ENCODE data around the gene CNTRL. TPM values are rescaled to one million over a fixed set of nuclear protein-coding genes. Genes with fewer than 3 reads are reported as not detected.
A peak's percentile ranks its signal among the peaks of the same experiment; 100 is the strongest.

CNTRL gene
- polyA plus RNA-seq, 4 donors: 1.9 to 14.4 (median 4.5) TPM

GRCh38 chr9:121191235-121191634, 116.5 kb downstream of the CNTRL start:
- WGBS, 3 donors: 86 to 93% (median 91%) methylated on average over 2 of the region's 2 CpGs
- Histone ChIP-seq H3K27ac (ENCODE audit: low read depth in 1 of 3, low read length in 2 of 3) (no peak overlapping the region), H3K4me3 (ENCODE audit: low read depth in 1 of 3, low read length in 3 of 3) (no peak overlapping the region), H3K27me3 (ENCODE audit: control insufficient read depth in 3 of 3, insufficient read depth in 3 of 3, low read length in 3 of 3) (no peaks in the 10 kb centered on the region), H3K36me3 (ENCODE audit: control insufficient read depth in 3 of 3, insufficient read depth in 2 of 3, low read depth in 1 of 3, low read length in 3 of 3) (no peaks in the 10 kb centered on the region), H3K9me3 (ENCODE audit: control insufficient read depth in 2 of 2, insufficient read depth in 1 of 2, low read depth in 1 of 2, low read length in 1 of 2) (no peaks in the 10 kb centered on the region), H3K4me1 (ENCODE audit: control insufficient read depth in 3 of 3, insufficient read depth in 2 of 3, low read depth in 1 of 3, low read length in 2 of 3) (no peaks in the 10 kb centered on the region)
- FAIRE-seq: no peak
- no peak for DNase-seq

GRCh38 chr9:121192518-121192917, 117.8 kb downstream of the CNTRL start:
- 31 to 46% (median 40%) methylated on average over 1 of the region's 1 CpG for WGBS, 3 donors
- FAIRE-seq (no peak), DNase-seq (no peak)
- Histone ChIP-seq H3K36me3 (ENCODE audit: control insufficient read depth in 3 of 3, insufficient read depth in 2 of 3, low read depth in 1 of 3, low read length in 3 of 3) (no peaks in the 10 kb centered on the region), H3K4me3 (ENCODE audit: low read depth in 1 of 3, low read length in 3 of 3) (no peak overlapping the region), H3K27ac (ENCODE audit: low read depth in 1 of 3, low read length in 2 of 3) (no peak overlapping the region), H3K27me3 (ENCODE audit: control insufficient read depth in 3 of 3, insufficient read depth in 3 of 3, low read length in 3 of 3) (no peaks in the 10 kb centered on the region), H3K4me1 (ENCODE audit: control insufficient read depth in 3 of 3, insufficient read depth in 2 of 3, low read depth in 1 of 3, low read length in 2 of 3) (peaks cover 0 to 3% (median 3%) of the 10 kb centered on the region in 3 donors), H3K9me3 (ENCODE audit: control insufficient read depth in 2 of 2, insufficient read depth in 1 of 2, low read depth in 1 of 2, low read length in 1 of 2) (no peaks in the 10 kb centered on the region)

- no peak for FAIRE-seq
These were observed 118.3 kb downstream of the CNTRL start for GRCh38 chr9:121192959-121193640.

GRCh38 chr9:121194730-121195129, 120.0 kb downstream of the CNTRL start:
- Histone ChIP-seq H3K4me1 (ENCODE audit: control insufficient read depth in 3 of 3, insufficient read depth in 2 of 3, low read depth in 1 of 3, low read length in 2 of 3) (peaks cover 0 to 9% (median 6%) of the 10 kb centered on the region in 3 donors), H3K27me3 (ENCODE audit: control insufficient read depth in 3 of 3, insufficient read depth in 3 of 3, low read length in 3 of 3) (no peaks in the 10 kb centered on the region), H3K36me3 (ENCODE audit: control insufficient read depth in 3 of 3, insufficient read depth in 2 of 3, low read depth in 1 of 3, low read length in 3 of 3) (no peaks in the 10 kb centered on the region), H3K4me3 (ENCODE audit: low read depth in 1 of 3, low read length in 3 of 3) (no peak overlapping the region), H3K27ac (ENCODE audit: low read depth in 1 of 3, low read length in 2 of 3) (no peak overlapping the region), H3K9me3 (ENCODE audit: control insufficient read depth in 2 of 2, insufficient read depth in 1 of 2, low read depth in 1 of 2, low read length in 1 of 2) (no peaks in the 10 kb centered on the region)
- no peak for FAIRE-seq
- DNase-seq: no peak
- WGBS, 3 donors: 20 to 25% (median 22%) methylated on average over 1 of the region's 1 CpG

More at GRCh38 chr9:121192959-121193640, 118.3 kb downstream of the CNTRL start:
- no peak overlapping the region for H3K4me3 ChIP-seq (ENCODE audit: low read depth in 1 of 3, low read length in 3 of 3)
- no peak overlapping the region for H3K27ac ChIP-seq (ENCODE audit: low read depth in 1 of 3, low read length in 2 of 3)
- no peaks in the 10 kb centered on the region for H3K36me3 ChIP-seq (ENCODE audit: control insufficient read depth in 3 of 3, insufficient read depth in 2 of 3, low read depth in 1 of 3, low read length in 3 of 3)
- H3K4me1 ChIP-seq (ENCODE audit: control insufficient read depth in 3 of 3, insufficient read depth in 2 of 3, low read depth in 1 of 3, low read length in 2 of 3): peaks cover 0 to 3% (median 3%) of the 10 kb centered on the region in 3 donors
- H3K9me3 ChIP-seq (ENCODE audit: control insufficient read depth in 2 of 2, insufficient read depth in 1 of 2, low read depth in 1 of 2, low read length in 1 of 2): no peaks in the 10 kb centered on the region
- 0 to 5% (median 0%) methylated on average over 1 of the region's 1 CpG for WGBS, 3 donors
- no peaks in the 10 kb centered on the region for H3K27me3 ChIP-seq (ENCODE audit: control insufficient read depth in 3 of 3, insufficient read depth in 3 of 3, low read length in 3 of 3)
- no peak for DNase-seq

GRCh38 chr9:121196389-121196788, 121.6 kb downstream of the CNTRL start:
- Histone ChIP-seq H3K9me3 (ENCODE audit: control insufficient read depth in 2 of 2, insufficient read depth in 1 of 2, low read depth in 1 of 2, low read length in 1 of 2) (no peaks in the 10 kb centered on the region), H3K36me3 (ENCODE audit: control insufficient read depth in 3 of 3, insufficient read depth in 2 of 3, low read depth in 1 of 3, low read length in 3 of 3) (no peaks in the 10 kb centered on the region), H3K27ac (ENCODE audit: low read depth in 1 of 3, low read length in 2 of 3) (no peak overlapping the region), H3K27me3 (ENCODE audit: control insufficient read depth in 3 of 3, insufficient read depth in 3 of 3, low read length in 3 of 3) (no peaks in the 10 kb centered on the region), H3K4me1 (ENCODE audit: control insufficient read depth in 3 of 3, insufficient read depth in 2 of 3, low read depth in 1 of 3, low read length in 2 of 3) (peaks cover 0 to 14% (median 6%) of the 10 kb centered on the region in 3 donors), H3K4me3 (ENCODE audit: low read depth in 1 of 3, low read length in 3 of 3) (peak overlapping the region in 1 of 3 donors; percentile 15)
- WGBS, 3 donors: 16 to 39% (median 20%) methylated on average over 4 of the region's 4 CpGs
- FAIRE-seq (no peak), DNase-seq (peak in 1 of 2 donors; percentile 19)

DNA sequence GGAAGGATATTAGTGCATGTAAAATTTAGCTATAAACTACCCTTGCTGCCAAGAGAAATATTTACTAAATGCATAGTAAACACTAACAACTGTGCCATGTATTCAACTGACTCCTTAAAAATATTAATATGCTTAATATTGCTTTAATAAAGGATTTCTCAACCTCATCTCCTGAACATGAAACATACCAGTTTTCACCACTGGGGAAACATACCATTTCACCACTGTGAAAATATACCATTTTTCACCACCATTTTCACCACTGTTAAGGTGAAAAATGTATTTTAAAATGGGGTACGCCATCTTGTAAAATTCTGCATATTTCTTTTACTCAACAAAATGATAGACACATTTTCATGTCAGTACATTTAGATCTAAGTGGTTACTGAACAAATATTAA, 122.4 kb downstream of the CNTRL start:
- no peak overlapping the region for H3K4me3 ChIP-seq (ENCODE audit: low read depth in 1 of 3, low read length in 3 of 3)
- peaks cover 0 to 14% (median 6%) of the 10 kb centered on the region in 3 donors for H3K4me1 ChIP-seq (ENCODE audit: control insufficient read depth in 3 of 3, insufficient read depth in 2 of 3, low read depth in 1 of 3, low read length in 2 of 3)
- H3K27ac ChIP-seq (ENCODE audit: low read depth in 1 of 3, low read length in 2 of 3): no peak overlapping the region
- no peaks in the 10 kb centered on the region for H3K27me3 ChIP-seq (ENCODE audit: control insufficient read depth in 3 of 3, insufficient read depth in 3 of 3, low read length in 3 of 3)
- FAIRE-seq (no peak), DNase-seq (no peak)
- H3K36me3 ChIP-seq (ENCODE audit: control insufficient read depth in 3 of 3, insufficient read depth in 2 of 3, low read depth in 1 of 3, low read length in 3 of 3): no peaks in the 10 kb centered on the region
- 94 to 97% (median 95%) methylated on average over 1 of the region's 1 CpG for WGBS, 3 donors
- no peaks in the 10 kb centered on the region for H3K9me3 ChIP-seq (ENCODE audit: control insufficient read depth in 2 of 2, insufficient read depth in 1 of 2, low read depth in 1 of 2, low read length in 1 of 2)

- 21 to 30% (median 27%) methylated on average over 4 of the region's 4 CpGs for whole genome bisulfite sequencing, 3 donors
- H3K27me3 ChIP-seq (ENCODE audit: control insufficient read depth in 3 of 3, insufficient read depth in 3 of 3, low read length in 3 of 3): no peaks in the 10 kb centered on the region
- no peak overlapping the region for H3K4me3 ChIP-seq (ENCODE audit: low read depth in 1 of 3, low read length in 3 of 3)
- FAIRE-seq: no peak
- no peaks in the 10 kb centered on the region for H3K9me3 ChIP-seq (ENCODE audit: control insufficient read depth in 2 of 2, insufficient read depth in 1 of 2, low read depth in 1 of 2, low read length in 1 of 2)
- H3K4me1 ChIP-seq (ENCODE audit: control insufficient read depth in 3 of 3, insufficient read depth in 2 of 3, low read depth in 1 of 3, low read length in 2 of 3): peaks cover 2 to 14% (median 6%) of the 10 kb centered on the region in 3 donors
- no peak overlapping the region for H3K27ac ChIP-seq (ENCODE audit: low read depth in 1 of 3, low read length in 2 of 3)
- H3K36me3 ChIP-seq (ENCODE audit: control insufficient read depth in 3 of 3, insufficient read depth in 2 of 3, low read depth in 1 of 3, low read length in 3 of 3): no peaks in the 10 kb centered on the region
- DNase-seq: no peak
These were observed 123.8 kb downstream of the CNTRL start for GRCh38 chr9:121198512-121199042.

DNA sequence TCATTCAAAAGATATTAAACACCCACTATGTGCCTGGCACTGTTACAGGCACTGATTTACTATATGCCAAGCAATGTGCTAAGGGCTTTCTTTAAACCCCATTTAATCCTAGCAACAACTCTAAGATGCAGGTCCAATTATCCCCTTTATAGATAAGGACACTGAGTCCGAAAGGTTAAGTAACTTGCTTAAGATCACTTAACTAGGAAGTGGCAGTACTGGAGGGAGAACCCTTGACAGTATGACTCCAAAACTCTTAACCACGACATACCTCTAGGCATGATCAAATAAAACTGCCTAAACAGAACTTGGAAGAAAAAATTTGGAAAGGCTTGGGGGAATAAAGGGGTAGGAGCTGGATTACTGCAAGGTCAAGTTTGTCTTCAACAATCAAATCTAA, 125.2 kb downstream of the CNTRL start:
- no peaks in the 10 kb centered on the region for H3K36me3 ChIP-seq (ENCODE audit: control insufficient read depth in 3 of 3, insufficient read depth in 2 of 3, low read depth in 1 of 3, low read length in 3 of 3)
- 3 to 21% (median 10%) methylated on average over 2 of the region's 2 CpGs for WGBS, 3 donors
- no peaks in the 10 kb centered on the region for H3K27me3 ChIP-seq (ENCODE audit: control insufficient read depth in 3 of 3, insufficient read depth in 3 of 3, low read length in 3 of 3)
- DNase-seq (peak; percentile 47 to 65), FAIRE-seq (no peak)
- peaks cover 2 to 14% (median 6%) of the 10 kb centered on the region in 3 donors for H3K4me1 ChIP-seq (ENCODE audit: control insufficient read depth in 3 of 3, insufficient read depth in 2 of 3, low read depth in 1 of 3, low read length in 2 of 3)
- peak overlapping the region; percentile 89 to 98 (median 96) for H3K27ac ChIP-seq (ENCODE audit: low read depth in 1 of 3, low read length in 2 of 3)
- peak overlapping the region; percentile 82 to 99 (median 99) for H3K4me3 ChIP-seq (ENCODE audit: low read depth in 1 of 3, low read length in 3 of 3)
- no peaks in the 10 kb centered on the region for H3K9me3 ChIP-seq (ENCODE audit: control insufficient read depth in 2 of 2, insufficient read depth in 1 of 2, low read depth in 1 of 2, low read length in 1 of 2)

Data from small intestine (tissue), 7 donors.